ENCODE data around the gene PROX1. TPM values are rescaled to one million over a fixed set of nuclear protein-coding genes. Genes with fewer than 3 reads are reported as not detected.

PROX1 gene
- total and polyA plus RNA-seq, 2 donors (not counting 1 experiment from before 2014, with no cell fraction given): 0.02 to 0.17 TPM

GRCh38 chr1:213983493-213984386, 4.0 kb upstream of the PROX1 start:
- no peak for DNase-seq (ENCODE audit: low read depth in 2 of 2)
- Histone ChIP-seq H3K79me2 (ENCODE audit: control insufficient read depth, insufficient read depth, low read length) (no peaks in the 10 kb centered on the region), H3K27me3 (ENCODE audit: control insufficient read depth, insufficient read depth, low read length) (peaks cover 49% of the 10 kb centered on the region), H2AFZ (ENCODE audit: low read length) (no peak overlapping the region), H3K9ac (ENCODE audit: insufficient read depth, low read length) (no peak overlapping the region), H3K4me3 (replicated peaks in 1 of 4; ENCODE audit: control extremely low read depth in 1 of 4, insufficient read depth in 1 of 4, low read depth in 3 of 4, low read length in 4 of 4) (no peak overlapping the region), H4K20me1 (ENCODE audit: control insufficient read depth, extremely low read depth, insufficient read depth, low read length) (no peaks in the 10 kb centered on the region), H3K36me3 (ENCODE audit: control insufficient read depth, insufficient read depth, low read length) (no peaks in the 10 kb centered on the region), H3K4me1 (ENCODE audit: control insufficient read depth, extremely low read depth, insufficient read depth, low read length) (no peaks in the 10 kb centered on the region), H3K9me3 (ENCODE audit: control insufficient read depth, insufficient read depth, low read depth, low read length) (no peaks in the 10 kb centered on the region), H3K27ac (ENCODE audit: insufficient read depth, low read length) (no peak overlapping the region), H3K4me2 (ENCODE audit: extremely low read depth, insufficient read depth, low read length) (no peak overlapping the region)
- TF ChIP-seq, protein P1, sequence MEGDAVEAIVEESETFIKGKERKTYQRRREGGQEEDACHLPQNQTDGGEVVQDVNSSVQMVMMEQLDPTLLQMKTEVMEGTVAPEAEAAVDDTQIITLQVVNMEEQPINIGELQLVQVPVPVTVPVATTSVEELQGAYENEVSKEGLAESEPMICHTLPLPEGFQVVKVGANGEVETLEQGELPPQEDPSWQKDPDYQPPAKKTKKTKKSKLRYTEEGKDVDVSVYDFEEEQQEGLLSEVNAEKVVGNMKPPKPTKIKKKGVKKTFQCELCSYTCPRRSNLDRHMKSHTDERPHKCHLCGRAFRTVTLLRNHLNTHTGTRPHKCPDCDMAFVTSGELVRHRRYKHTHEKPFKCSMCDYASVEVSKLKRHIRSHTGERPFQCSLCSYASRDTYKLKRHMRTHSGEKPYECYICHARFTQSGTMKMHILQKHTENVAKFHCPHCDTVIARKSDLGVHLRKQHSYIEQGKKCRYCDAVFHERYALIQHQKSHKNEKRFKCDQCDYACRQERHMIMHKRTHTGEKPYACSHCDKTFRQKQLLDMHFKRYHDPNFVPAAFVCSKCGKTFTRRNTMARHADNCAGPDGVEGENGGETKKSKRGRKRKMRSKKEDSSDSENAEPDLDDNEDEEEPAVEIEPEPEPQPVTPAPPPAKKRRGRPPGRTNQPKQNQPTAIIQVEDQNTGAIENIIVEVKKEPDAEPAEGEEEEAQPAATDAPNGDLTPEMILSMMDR (conservative IDR thresholded peaks at IDR 0.05 in 1 of 2, IDR thresholded peaks at IDR 0.05 in 1 of 2; ENCODE audit: low read depth in 1 of 2, low read length in 2 of 2): no peak
- peak; percentile 82 for TF ChIP-seq EZH2 (IDR thresholded peaks at IDR 0.05; ENCODE audit: low read length, missing control alignments)

GRCh38 chr1:213984387-213985208, 3.2 kb upstream of the PROX1 start:
- peaks cover 48% of the 10 kb centered on the region for H3K27me3 ChIP-seq (ENCODE audit: control insufficient read depth, insufficient read depth, low read length)
- no peak overlapping the region for H3K9ac ChIP-seq (ENCODE audit: insufficient read depth, low read length)
- DNase-seq (ENCODE audit: low read depth in 2 of 2): no peak
- H3K4me1 ChIP-seq (ENCODE audit: control insufficient read depth, extremely low read depth, insufficient read depth, low read length): no peaks in the 10 kb centered on the region
- no peaks in the 10 kb centered on the region for H3K79me2 ChIP-seq (ENCODE audit: control insufficient read depth, insufficient read depth, low read length)
- no peak overlapping the region for H2AFZ ChIP-seq (ENCODE audit: low read length)
- no peaks in the 10 kb centered on the region for H3K9me3 ChIP-seq (ENCODE audit: control insufficient read depth, insufficient read depth, low read depth, low read length)
- H4K20me1 ChIP-seq (ENCODE audit: control insufficient read depth, extremely low read depth, insufficient read depth, low read length): no peaks in the 10 kb centered on the region
- H3K4me2 ChIP-seq (ENCODE audit: extremely low read depth, insufficient read depth, low read length): no peak overlapping the region
- H3K4me3 ChIP-seq (replicated peaks in 1 of 4; ENCODE audit: control extremely low read depth in 1 of 4, insufficient read depth in 1 of 4, low read depth in 3 of 4, low read length in 4 of 4): no peak overlapping the region
- TF ChIP-seq, protein P1 (conservative IDR thresholded peaks at IDR 0.05 in 1 of 2, IDR thresholded peaks at IDR 0.05 in 1 of 2; ENCODE audit: low read depth in 1 of 2, low read length in 2 of 2): no peak
- TF ChIP-seq EZH2 (IDR thresholded peaks at IDR 0.05; ENCODE audit: low read length, missing control alignments): no peak
- H3K36me3 ChIP-seq (ENCODE audit: control insufficient read depth, insufficient read depth, low read length): no peaks in the 10 kb centered on the region
- H3K27ac ChIP-seq (ENCODE audit: insufficient read depth, low read length): no peak overlapping the region
